Testis (tissue), 3 donors: ENCODE data around the gene HIPK2. TPM values are rescaled to one million over a fixed set of nuclear protein-coding genes. Genes with fewer than 3 reads are reported as not detected.

Experiments used
- DNase-seq: peaks from one replicate; pipeline ENCODE4 v3.0.0-alpha.2; 2019
- H3K27ac ChIP-seq, 2 donors: fragments of 200-600 bp; sonication (generic); one replicate each; pipeline ENCODE4 v1.5.1; 2019
- H3K27me3 ChIP-seq: fragments of 200-600 bp; sonication (generic); one replicate; pipeline ENCODE4 v1.5.1; 2019
- H3K36me3 ChIP-seq: fragments of 200-600 bp; sonication (generic); one replicate; pipeline ENCODE4 v1.5.1; 2017; ENCODE audit warnings: low read depth; ENCODE audit errors: missing control alignments
- H3K4me1 ChIP-seq: fragments of 200-600 bp; sonication (generic); one replicate; pipeline ENCODE4 v1.5.1; 2019
- H3K4me3 ChIP-seq, 2 donors: fragments of 200-600 bp; sonication (generic); one replicate each; pipeline ENCODE4 v1.5.1; 2017 to 2019
- H3K9me3 ChIP-seq: fragments of 200-600 bp; sonication (generic); one replicate; pipeline ENCODE4 v1.5.1; 2017
- POLR2A ChIP-seq: fragments of 450-650 bp; IDR thresholded peaks from one replicate; pipeline ENCODE4 v1.6.1; 2017; ENCODE audit warnings: antibody characterized with exemption, mild to moderate bottlenecking, moderate library complexity
- WGBS, 2 donors: methylation state at CpG; one replicate each; pipeline ENCODE4 v1.1.5; 2018; 5-methylcytosine and 5-hydroxymethylcytosine counted together
- intact Hi-C: fragments of 100-400 bp; cut with DNase I; formaldehyde crosslinking; loops from one replicate; pipeline ENCODE4 v1.15.1; 2023; ENCODE audit warnings: low total_unique reads
- polyA plus RNA-seq: library from polyadenylated mRNA; stranded (reverse); fragments of 350-450 nt; fragmentation: Illumina TruSeq; extraction: RNeasy Lipid Tissue Mini Kit (QIAGEN cat#74804); gene quantifications from one replicate; pipeline ENCODE4 v1.2.3, GENCODE V29; 2014; ENCODE audit warnings: low read depth, low replicate concordance; ENCODE audit not compliant: insufficient read depth
- total RNA-seq, 2 donors: library from RNA; depleted of rRNA; stranded (reverse); fragments of >200 nt; gene quantifications; one replicate each; pipeline ENCODE4 v1.2.3, GENCODE V29; 2016
- TF ChIP-seq, protein P1 (sequence below), 3 experiments: fragments of 450-650 bp in 2 of 3; fragments of 200-600 bp in 1 of 3; sonication (generic) in 1 of 3; IDR thresholded peaks; one replicate each; pipeline ENCODE4 v1.5.1; 2016 to 2019; ENCODE audit warnings: antibody characterized with exemption in 3 of 3, mild to moderate bottlenecking in 2 of 3, moderate library complexity in 1 of 3

Gene HIPK2
- total and polyA plus RNA-seq, 3 donors from 2014 or later, result 6.3 to 22.4 (median 17.8) TPM

DNA sequence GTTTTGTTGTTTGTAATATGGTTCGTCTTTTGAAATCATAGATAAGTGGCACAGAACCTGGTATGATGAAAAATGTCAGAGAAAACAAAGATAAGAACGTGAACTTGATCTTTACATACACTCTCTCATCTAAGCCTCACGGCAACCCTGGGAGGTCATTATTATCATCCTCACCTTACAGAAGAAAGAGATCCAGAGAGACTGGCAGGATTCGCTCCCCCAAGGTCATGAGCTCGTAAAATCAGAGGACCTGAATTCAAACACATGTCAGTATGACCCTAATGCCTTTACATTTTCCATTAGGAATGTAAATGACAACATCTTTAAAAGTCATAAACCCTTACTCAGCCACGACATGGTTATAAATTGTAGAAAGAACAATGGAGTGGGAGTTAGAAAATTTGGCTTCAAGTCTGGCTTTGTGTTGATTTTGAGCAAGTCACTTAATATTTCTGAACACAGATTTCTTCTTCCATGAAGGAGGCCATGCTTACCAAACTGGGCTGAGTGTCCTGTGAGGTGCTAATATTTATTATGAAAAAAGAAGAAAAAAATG, 35.9 kb downstream of the HIPK2 start:
- DNase-seq, result no peak
- WGBS, 2 donors, result 71 to 88% methylated on average over 6 of the region's 6 CpGs
- Histone ChIP-seq H3K27me3 (no peaks in the 10 kb centered on the region), H3K4me1 (peaks cover 3% of the 10 kb centered on the region), H3K27ac (no peak overlapping the region), H3K36me3 (no peaks in the 10 kb centered on the region), H3K4me3 (no peak overlapping the region), H3K9me3 (no peaks in the 10 kb centered on the region)
- intact Hi-C loops, result no loop called here
- TF ChIP-seq, protein P1, sequence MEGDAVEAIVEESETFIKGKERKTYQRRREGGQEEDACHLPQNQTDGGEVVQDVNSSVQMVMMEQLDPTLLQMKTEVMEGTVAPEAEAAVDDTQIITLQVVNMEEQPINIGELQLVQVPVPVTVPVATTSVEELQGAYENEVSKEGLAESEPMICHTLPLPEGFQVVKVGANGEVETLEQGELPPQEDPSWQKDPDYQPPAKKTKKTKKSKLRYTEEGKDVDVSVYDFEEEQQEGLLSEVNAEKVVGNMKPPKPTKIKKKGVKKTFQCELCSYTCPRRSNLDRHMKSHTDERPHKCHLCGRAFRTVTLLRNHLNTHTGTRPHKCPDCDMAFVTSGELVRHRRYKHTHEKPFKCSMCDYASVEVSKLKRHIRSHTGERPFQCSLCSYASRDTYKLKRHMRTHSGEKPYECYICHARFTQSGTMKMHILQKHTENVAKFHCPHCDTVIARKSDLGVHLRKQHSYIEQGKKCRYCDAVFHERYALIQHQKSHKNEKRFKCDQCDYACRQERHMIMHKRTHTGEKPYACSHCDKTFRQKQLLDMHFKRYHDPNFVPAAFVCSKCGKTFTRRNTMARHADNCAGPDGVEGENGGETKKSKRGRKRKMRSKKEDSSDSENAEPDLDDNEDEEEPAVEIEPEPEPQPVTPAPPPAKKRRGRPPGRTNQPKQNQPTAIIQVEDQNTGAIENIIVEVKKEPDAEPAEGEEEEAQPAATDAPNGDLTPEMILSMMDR (IDR thresholded peaks at IDR 0.05), result no peak
- TF ChIP-seq POLR2A, result no peak

DNA sequence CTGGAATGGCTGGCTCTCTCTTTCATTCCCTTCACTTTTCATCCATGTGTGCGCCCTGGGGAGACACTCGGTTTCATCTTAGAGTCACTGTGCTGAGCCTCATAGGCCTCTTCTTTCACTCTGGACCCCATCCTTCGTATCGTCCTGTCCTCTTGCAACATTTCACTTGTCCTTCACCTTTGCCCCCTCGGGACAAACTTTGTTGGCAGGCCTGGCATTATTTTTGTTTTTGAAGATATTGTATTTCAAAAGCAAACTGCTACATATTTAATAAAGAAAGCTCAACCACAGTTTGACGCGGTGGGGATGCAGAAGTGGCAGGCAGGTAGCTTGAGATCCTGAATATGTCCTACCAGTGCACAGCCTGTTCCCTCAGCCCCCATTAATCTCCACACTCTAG, 36.6 kb downstream of the HIPK2 start:
- intact Hi-C loops, result no loop called here
- DNase-seq, result no peak
- Histone ChIP-seq H3K9me3 (no peaks in the 10 kb centered on the region), H3K27ac (no peak overlapping the region), H3K4me3 (no peak overlapping the region), H3K27me3 (no peaks in the 10 kb centered on the region), H3K36me3 (no peaks in the 10 kb centered on the region), H3K4me1 (no peaks in the 10 kb centered on the region)
- no peak for TF ChIP-seq POLR2A
- TF ChIP-seq, protein P1 (IDR thresholded peaks at IDR 0.05), result no peak
- 83% methylated on average over 7 of the region's 7 CpGs for WGBS, 2 donors

DNA sequence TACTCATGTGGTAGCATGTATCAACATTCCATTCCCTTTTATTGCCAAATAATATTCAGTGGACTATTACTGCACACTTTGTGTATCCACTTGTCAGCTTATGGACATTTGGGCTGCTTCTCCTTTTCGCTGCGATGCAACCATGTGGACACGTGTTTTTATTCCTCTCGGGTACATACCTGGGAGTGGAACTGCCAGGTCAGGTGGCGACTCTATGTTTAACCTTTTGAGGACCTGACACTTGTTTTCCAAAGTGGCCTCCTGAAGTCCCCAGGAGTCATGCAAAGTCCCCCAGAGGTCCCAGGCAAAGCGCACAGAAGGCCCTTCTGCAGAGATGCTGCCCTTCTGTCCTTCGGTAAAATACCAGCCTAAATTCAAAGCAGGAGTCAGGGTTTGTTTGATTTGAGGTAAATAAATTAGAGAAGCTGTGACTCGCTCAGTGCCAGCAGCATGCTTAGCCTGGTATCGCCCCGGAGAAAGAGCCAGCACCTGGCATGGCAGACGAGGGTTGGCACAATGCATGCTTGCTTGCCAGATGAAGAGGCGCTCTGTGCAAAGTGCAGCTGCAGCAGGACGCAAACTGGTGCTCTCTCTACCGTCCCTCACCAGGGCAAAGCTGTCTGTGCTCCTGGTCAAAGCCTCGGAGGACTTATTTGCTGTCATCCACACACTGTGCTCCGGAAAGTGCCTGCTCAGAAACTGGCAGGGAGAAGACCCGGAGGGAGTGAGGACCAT, 37.8 kb downstream of the HIPK2 start:
- Histone ChIP-seq H3K4me1 (no peaks in the 10 kb centered on the region), H3K4me3 (no peak overlapping the region), H3K9me3 (no peaks in the 10 kb centered on the region), H3K27ac (no peak overlapping the region), H3K27me3 (no peaks in the 10 kb centered on the region), H3K36me3 (no peaks in the 10 kb centered on the region)
- 86 to 93% methylated on average over 17 of the region's 17 CpGs for WGBS, 2 donors
- TF ChIP-seq, protein P1 (IDR thresholded peaks at IDR 0.05), result no peak
- no peak for TF ChIP-seq POLR2A
- intact Hi-C loops, result no loop called here
- DNase-seq, result no peak

DNA sequence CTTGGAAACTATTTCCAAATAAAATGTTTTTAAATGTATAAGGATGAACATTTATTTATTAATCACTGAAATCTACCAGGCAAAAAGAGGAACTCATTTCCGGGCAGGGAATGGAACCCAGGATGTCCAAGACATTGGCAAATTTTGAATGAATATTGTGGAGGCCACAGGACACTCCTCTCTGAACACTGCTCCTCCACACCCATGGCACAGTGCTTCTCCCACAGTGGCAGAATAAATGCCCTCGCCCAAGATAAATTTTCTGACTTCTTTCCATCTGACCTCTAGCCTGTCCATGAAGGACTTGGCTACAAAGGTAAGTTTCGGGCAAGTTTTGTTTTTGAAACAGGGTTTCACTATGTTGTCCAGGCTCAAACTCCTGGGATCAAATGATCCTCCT, 39.0 kb downstream of the HIPK2 start:
- peaks cover under 1% of the 10 kb centered on the region for H3K4me1 ChIP-seq
- no peak for DNase-seq
- TF ChIP-seq POLR2A, result no peak
- TF ChIP-seq, protein P1 (IDR thresholded peaks at IDR 0.05), result no peak
- no peaks in the 10 kb centered on the region for H3K27me3 ChIP-seq
- H3K9me3 ChIP-seq, result no peaks in the 10 kb centered on the region
- intact Hi-C loops, result no loop called here
- H3K4me3 ChIP-seq, result no peak overlapping the region
- no peaks in the 10 kb centered on the region for H3K36me3 ChIP-seq
- WGBS, 2 donors, result 91 to 92% methylated on average over 3 of the region's 3 CpGs
- no peak overlapping the region for H3K27ac ChIP-seq

DNA sequence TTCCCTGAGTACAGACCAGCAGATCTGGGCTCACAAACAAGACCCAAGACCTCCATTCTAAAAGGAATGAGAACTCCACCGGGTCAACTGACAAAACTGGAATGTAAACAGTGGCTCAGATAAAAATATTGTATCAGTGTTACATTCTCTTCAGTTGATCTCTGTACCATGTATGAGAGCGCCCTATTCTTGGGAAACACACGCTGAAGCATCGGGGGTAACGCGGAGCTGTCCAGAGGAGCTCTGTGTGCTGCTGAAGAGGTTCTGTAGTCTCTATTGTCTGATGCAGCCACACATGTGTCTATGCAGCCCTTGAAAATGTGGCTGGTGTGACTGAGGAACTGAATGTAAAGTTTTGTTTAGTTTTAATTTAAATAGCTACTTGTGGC, 39.7 kb downstream of the HIPK2 start:
- 84% methylated on average over 6 of the region's 6 CpGs for WGBS, 2 donors
- TF ChIP-seq, protein P1 (IDR thresholded peaks at IDR 0.05), result no peak
- no peak for TF ChIP-seq POLR2A
- no peak overlapping the region for H3K4me3 ChIP-seq
- H3K9me3 ChIP-seq, result no peaks in the 10 kb centered on the region
- intact Hi-C loops, result no loop called here
- H3K27ac ChIP-seq, result peak overlapping the region in 1 of 2 donors; percentile 12
- peaks cover 4% of the 10 kb centered on the region for H3K4me1 ChIP-seq
- H3K27me3 ChIP-seq, result no peaks in the 10 kb centered on the region
- no peak for DNase-seq
- H3K36me3 ChIP-seq, result no peaks in the 10 kb centered on the region
